MCF 10A (cell line): ENCODE measurements around the gene SLC6A11. TPM values are rescaled to one million over a fixed set of nuclear protein-coding genes. Genes with fewer than 3 reads are reported as not detected.

Source experiments
- BruUV-seq: library from RNA; stranded (reverse); fragments of 400-500 nt; replicated peaks from 2 replicates; lab custom pipeline; 2021; lab: Mats Ljungman, UMichigan
- CTCF ChIA-PET: fragments of 300-600 bp; sonication (Branson Sonifier 250); formaldehyde crosslinking; extraction: SDS; loops from one replicate; lab custom pipeline; 2021; ENCODE audit warnings: antibody characterized with exemption, inconsistent platforms; lab: Yijun Ruan, JAX
- POLR2A ChIA-PET: fragments of 300-600, 350-650 bp; sonication (Branson Sonifier 250); formaldehyde crosslinking; extraction: SDS; loops from one replicate; lab custom pipeline; 2020; ENCODE audit warnings: antibody characterized with exemption, inconsistent platforms; lab: Yijun Ruan, JAX
- DNase-seq: peaks from one replicate; pipeline ENCODE4 v3.0.0-alpha.2; 2018; ENCODE audit not compliant: unreplicated experiment
- H3K27ac Mint-ChIP-seq: one replicate; pipeline ENCODE4 v1.8.0; 2022; ENCODE audit warnings: mild to moderate bottlenecking, low read depth, mixed read lengths; ENCODE audit not compliant: unreplicated experiment
- H3K27me3 Mint-ChIP-seq: one replicate; pipeline ENCODE4 v1.8.0; 2022; ENCODE audit warnings: mixed read lengths; ENCODE audit not compliant: insufficient read depth, unreplicated experiment
- H3K36me3 Mint-ChIP-seq: one replicate; pipeline ENCODE4 v1.8.0; 2022; ENCODE audit warnings: mild to moderate bottlenecking, moderate library complexity, mixed read lengths; ENCODE audit not compliant: insufficient read depth, unreplicated experiment
- H3K4me1 Mint-ChIP-seq: one replicate; pipeline ENCODE4 v1.8.0; 2022; ENCODE audit warnings: mixed read lengths; ENCODE audit not compliant: insufficient read depth, unreplicated experiment
- H3K4me3 Mint-ChIP-seq: one replicate; pipeline ENCODE4 v1.8.0; 2022; ENCODE audit warnings: mild to moderate bottlenecking, moderate library complexity, mixed read lengths; ENCODE audit not compliant: unreplicated experiment
- H3K9me3 Mint-ChIP-seq: one replicate; pipeline ENCODE4 v1.8.0; 2022; ENCODE audit warnings: mixed read lengths; ENCODE audit not compliant: unreplicated experiment
- CTCF ChIP-seq: fragments of 200-600 bp; IDR thresholded peaks from one replicate; pipeline ENCODE4 v1.8.0; 2022; ENCODE audit warnings: antibody characterized with exemption, mild to moderate bottlenecking; ENCODE audit not compliant: unreplicated experiment
- intact Hi-C: fragments of 100-400 bp; cut with micrococcal nuclease; formaldehyde crosslinking; loops from 2 replicates; pipeline ENCODE4 v1.14.1; 2022
- total RNA-seq: library from RNA; stranded (reverse); gene quantifications from 2 replicates; pipeline ENCODE4 v1.2.3, GENCODE V29; 2022

SLC6A11 gene
- total RNA-seq, 1 experiment from 2014 or later, result 1.4 TPM

- no peak overlapping the region for H3K27ac Mint-ChIP-seq
- POLR2A ChIA-PET, result no interaction called here
- no TSS peak for BruUV-seq
- H3K4me1 Mint-ChIP-seq, result peaks cover 11% of the 10 kb centered on the region
- H3K27me3 Mint-ChIP-seq, result peaks cover 41% of the 10 kb centered on the region
- no peaks in the 10 kb centered on the region for H3K36me3 Mint-ChIP-seq
- DNase-seq, result no peak
- intact Hi-C loops, result no loop called here
- H3K9me3 Mint-ChIP-seq, result no peaks in the 10 kb centered on the region
- H3K4me3 Mint-ChIP-seq, result no peak overlapping the region
- no peak for TF ChIP-seq CTCF
- CTCF ChIA-PET, result no interaction called here
Observed at GRCh38 chr3:10978956-10979355, 162.9 kb downstream of the SLC6A11 start.

GRCh38 chr3:10980312-10980711, 164.3 kb downstream of the SLC6A11 start:
- ChIA-PET CTCF (interaction anchor here (0.8 to 4.7 kb wide), 2 partner anchors 80 to 223 kb away, joined by 4 to 43 read pairs; no protein-coding TSS in a partner anchor), POLR2A (interaction anchor here (0.5 kb wide), 1 partner anchor 25 kb away, joined by 3 read pairs; no protein-coding TSS in a partner anchor)
- H3K9me3 Mint-ChIP-seq, result no peaks in the 10 kb centered on the region
- no peak overlapping the region for H3K4me3 Mint-ChIP-seq
- intact Hi-C loops, result no loop called here
- peaks cover 37% of the 10 kb centered on the region for H3K27me3 Mint-ChIP-seq
- DNase-seq, result no peak
- no peak overlapping the region for H3K27ac Mint-ChIP-seq
- no peak for TF ChIP-seq CTCF
- peaks cover 11% of the 10 kb centered on the region for H3K4me1 Mint-ChIP-seq
- H3K36me3 Mint-ChIP-seq, result no peaks in the 10 kb centered on the region
- no TSS peak for BruUV-seq

- ChIA-PET CTCF (interaction anchor here (0.6 to 4.7 kb wide), 7 partner anchors 12 to 679 kb away, joined by 3 to 43 read pairs (median 5); no protein-coding TSS in a partner anchor), POLR2A (interaction anchor here (0.7 kb wide), 1 partner anchor 216 kb away, joined by 3 read pairs; no protein-coding TSS in a partner anchor)
- H3K27me3 Mint-ChIP-seq, result peaks cover 44% of the 10 kb centered on the region
- H3K9me3 Mint-ChIP-seq, result no peaks in the 10 kb centered on the region
- peaks cover 11% of the 10 kb centered on the region for H3K4me1 Mint-ChIP-seq
- H3K4me3 Mint-ChIP-seq, result no peak overlapping the region
- BruUV-seq, result no TSS peak
- TF ChIP-seq CTCF, result no peak
- no peak for DNase-seq
- no peak overlapping the region for H3K27ac Mint-ChIP-seq
- H3K36me3 Mint-ChIP-seq, result no peaks in the 10 kb centered on the region
- intact Hi-C loops, result no loop called here
Observed at GRCh38 chr3:10981031-10981430, 165.0 kb downstream of the SLC6A11 start.

- H3K27ac Mint-ChIP-seq, result no peak overlapping the region
- H3K36me3 Mint-ChIP-seq, result no peaks in the 10 kb centered on the region
- peaks cover 11% of the 10 kb centered on the region for H3K4me1 Mint-ChIP-seq
- ChIA-PET CTCF (interaction anchor here (0.6 to 4.7 kb wide), 16 partner anchors 13 to 678 kb away, joined by 3 to 43 read pairs (median 6); no protein-coding TSS in a partner anchor), POLR2A (interaction anchor here (0.7 kb wide), 1 partner anchor 384 kb away, joined by 3 read pairs; no protein-coding TSS in a partner anchor)
- intact Hi-C loops, result no loop called here
- no peak overlapping the region for H3K4me3 Mint-ChIP-seq
- BruUV-seq, result no TSS peak
- H3K9me3 Mint-ChIP-seq, result no peaks in the 10 kb centered on the region
- peaks cover 44% of the 10 kb centered on the region for H3K27me3 Mint-ChIP-seq
- no peak for DNase-seq
- TF ChIP-seq CTCF, result no peak
Observed at GRCh38 chr3:10981961-10982360, 165.9 kb downstream of the SLC6A11 start.
